IMR-90 (cell line): ENCODE results near the gene RABGEF1.
"Not testable (repeated sequence)": the region's sequence is repeated elsewhere in the genome, so short reads cannot be mapped to it uniquely, and the experiment has no call there.

Experiments
- MXI1 ChIP-seq: IDR thresholded peaks from 2 replicates; pipeline ENCODE4 v1.6.1; 2012; ENCODE audit warnings: low read depth, mild to moderate bottlenecking, low read length, moderate library complexity, borderline replicate concordance
- RFX5 ChIP-seq: IDR thresholded peaks from 2 replicates; pipeline ENCODE4 v1.8.0; 2012; ENCODE audit warnings: low read depth, mild to moderate bottlenecking, low read length, moderate library complexity
- TF ChIP-seq, protein P1 (sequence below): conservative IDR thresholded peaks from 2 replicates; pipeline ENCODE4 v1.5.1; 2012; ENCODE audit warnings: mild to moderate bottlenecking, low read depth, low read length, improper control_type of control experiment

DNA sequence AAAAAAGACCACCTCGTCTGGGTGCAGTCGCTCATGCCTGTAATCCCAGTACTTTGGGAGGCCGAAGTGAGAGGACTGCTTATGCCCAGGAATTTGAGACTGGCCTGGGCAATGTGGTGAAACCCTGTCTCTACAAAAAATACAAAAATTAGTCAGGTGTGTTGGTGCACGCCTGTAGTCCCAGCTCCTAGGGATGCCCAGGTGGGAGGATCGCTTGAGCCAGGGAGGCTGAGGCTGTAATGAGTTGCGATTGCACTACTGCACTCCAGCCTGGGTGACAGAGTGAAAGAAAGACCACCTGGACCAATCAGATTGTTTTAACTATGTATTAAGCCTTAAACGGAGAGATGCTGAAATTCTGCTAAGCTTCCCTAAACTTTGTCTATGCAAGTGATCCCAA is 103.0 kb downstream of the RABGEF1 start:
- TF ChIP-seq, protein P1, sequence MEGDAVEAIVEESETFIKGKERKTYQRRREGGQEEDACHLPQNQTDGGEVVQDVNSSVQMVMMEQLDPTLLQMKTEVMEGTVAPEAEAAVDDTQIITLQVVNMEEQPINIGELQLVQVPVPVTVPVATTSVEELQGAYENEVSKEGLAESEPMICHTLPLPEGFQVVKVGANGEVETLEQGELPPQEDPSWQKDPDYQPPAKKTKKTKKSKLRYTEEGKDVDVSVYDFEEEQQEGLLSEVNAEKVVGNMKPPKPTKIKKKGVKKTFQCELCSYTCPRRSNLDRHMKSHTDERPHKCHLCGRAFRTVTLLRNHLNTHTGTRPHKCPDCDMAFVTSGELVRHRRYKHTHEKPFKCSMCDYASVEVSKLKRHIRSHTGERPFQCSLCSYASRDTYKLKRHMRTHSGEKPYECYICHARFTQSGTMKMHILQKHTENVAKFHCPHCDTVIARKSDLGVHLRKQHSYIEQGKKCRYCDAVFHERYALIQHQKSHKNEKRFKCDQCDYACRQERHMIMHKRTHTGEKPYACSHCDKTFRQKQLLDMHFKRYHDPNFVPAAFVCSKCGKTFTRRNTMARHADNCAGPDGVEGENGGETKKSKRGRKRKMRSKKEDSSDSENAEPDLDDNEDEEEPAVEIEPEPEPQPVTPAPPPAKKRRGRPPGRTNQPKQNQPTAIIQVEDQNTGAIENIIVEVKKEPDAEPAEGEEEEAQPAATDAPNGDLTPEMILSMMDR, result not testable (repeated sequence)
- TF ChIP-seq MXI1, RFX5: not testable (repeated sequence)
